HCT116 (cell line): ENCODE results near the gene TMEM61. TPM values are rescaled to one million over a fixed set of nuclear protein-coding genes. Genes with fewer than 3 reads are reported as not detected.

Experiments
- ATAC-seq: fragments of 200-7000 bp; cut with Tn5 transposase; 2 replicates; pipeline ENCODE4 v1.9.1; 2020; ENCODE audit warnings: mild to moderate bottlenecking, moderate library complexity
- BruUV-seq: library from RNA; stranded (reverse); fragments of 400-500 nt; replicated peaks from 2 replicates; lab custom pipeline; 2021; lab: Mats Ljungman, UMichigan
- CTCF ChIA-PET: fragments of 300-600 bp; sonication (Branson Sonifier 250); formaldehyde crosslinking; loops from one replicate; lab custom pipeline; 2021; ENCODE audit warnings: antibody characterized with exemption; lab: Charles Lee
- POLR2A ChIA-PET: fragments of 300-600, 350-600 bp; sonication (Branson Sonifier 250); formaldehyde crosslinking; loops from one replicate; lab custom pipeline; 2021; ENCODE audit warnings: antibody characterized with exemption; lab: Charles Lee
- RAD21 ChIA-PET, 2 experiments: fragments of 300-600 bp; sonication (Branson Sonifier 250); formaldehyde crosslinking; loops; one replicate each; lab custom pipeline; 2023; ENCODE audit warnings: low total read pairs in 2 of 2; ENCODE audit not compliant: uncharacterized antibody in 2 of 2, unreplicated experiment in 2 of 2, low non-redundant PET in 1 of 2; lab: Charles Lee
- DNase-seq: peaks from one replicate; pipeline ENCODE4 v3.0.0-alpha.2; 2010; ENCODE audit warnings: low read depth, low spot score
- H2AFZ ChIP-seq: fragments of 200-600 bp; shearing (Covaris generic), sonication (generic); 2 replicates; pipeline ENCODE4 v1.6.1; 2017; ENCODE audit warnings: low read depth, mixed run types, mixed read lengths, antibody characterized with exemption, low read length; ENCODE audit not compliant: poor library complexity, severe bottlenecking
- H3K27ac ChIP-seq: 2 replicates; pipeline ENCODE4 v1.5.1; 2012; ENCODE audit warnings: low read depth, low read length
- H3K27me3 ChIP-seq: fragments of 200-600 bp; sonication (generic); 2 replicates; pipeline ENCODE4 v1.6.1; 2016; ENCODE audit warnings: mixed run types, low read length, mixed read lengths; ENCODE audit not compliant: insufficient read depth
- H3K36me3 ChIP-seq, 2 experiments: fragments of 200-500 bp in 1 of 2; fragments of 200-600 bp in 1 of 2; sonication (Bioruptor generic) in 1 of 2; sonication (generic) in 1 of 2; 2 replicates each; pipeline versions ENCODE4 v1.5.1 to v1.6.1; 2014 to 2016; ENCODE audit warnings: low read length in 2 of 2, inconsistent platforms in 1 of 2, mixed read lengths in 1 of 2, mixed run types in 1 of 2; ENCODE audit not compliant: insufficient read depth in 2 of 2, control insufficient read depth in 1 of 2
- H3K4me1 ChIP-seq, 2 experiments: fragments of 200-600 bp in 1 of 2; sonication (generic) in 1 of 2; 2 replicates each; pipeline versions ENCODE4 v1.5.1 to v1.6.1; 2012 to 2017; ENCODE audit warnings: low read length in 2 of 2, inconsistent platforms in 1 of 2, mild to moderate bottlenecking in 1 of 2, mixed read lengths in 1 of 2, mixed run types in 1 of 2, moderate library complexity in 1 of 2; ENCODE audit not compliant: insufficient read depth in 2 of 2, control insufficient read depth in 1 of 2
- H3K4me2 ChIP-seq: fragments of 200-600 bp; sonication (generic); 2 replicates; pipeline ENCODE4 v1.6.1; 2017; ENCODE audit warnings: mixed run types, low read length, mixed read lengths
- H3K4me3 ChIP-seq, 2 experiments: fragments of 200-600 bp in 1 of 2; sonication (generic) in 1 of 2; replicated peaks in 1 of 2; 2 replicates each; pipeline ENCODE4 v1.5.1; 2011 to 2016; ENCODE audit warnings: low read length in 2 of 2, control low read depth in 1 of 2, low read depth in 1 of 2, mild to moderate bottlenecking in 1 of 2, mixed read lengths in 1 of 2, mixed run types in 1 of 2
- H3K79me2 ChIP-seq: fragments of 200-600 bp; sonication (generic); 2 replicates; pipeline ENCODE4 v1.6.1; 2017; ENCODE audit warnings: mild to moderate bottlenecking, mixed run types, low read length, moderate library complexity, mixed read lengths; ENCODE audit not compliant: insufficient read depth
- H3K9ac ChIP-seq: fragments of 200-600 bp; sonication (generic); 2 replicates; pipeline ENCODE4 v1.6.1; 2016; ENCODE audit warnings: low read length, mixed read lengths
- H3K9me2 ChIP-seq: fragments of 200-600 bp; sonication (generic), shearing (Covaris generic); 2 replicates; pipeline ENCODE4 v1.6.1; 2017; ENCODE audit warnings: mixed run types, mild to moderate bottlenecking, moderate library complexity; ENCODE audit not compliant: insufficient read depth
- H3K9me3 ChIP-seq, 2 experiments: fragments of 200-500 bp in 1 of 2; fragments of 200-600 bp in 1 of 2; sonication (Bioruptor generic) in 1 of 2; sonication (generic) in 1 of 2; 2 replicates each; pipeline ENCODE4 v1.6.1; 2014 to 2017; ENCODE audit warnings: low read length in 2 of 2, mixed read lengths in 2 of 2, inconsistent platforms in 1 of 2, low read depth in 1 of 2, mild to moderate bottlenecking in 1 of 2, mixed run types in 1 of 2, moderate library complexity in 1 of 2; ENCODE audit not compliant: control insufficient read depth in 1 of 2, insufficient read depth in 1 of 2
- H4K20me1 ChIP-seq: fragments of 200-600 bp; sonication (generic), shearing (Covaris generic); 2 replicates; pipeline ENCODE4 v1.6.1; 2017; ENCODE audit warnings: mixed run types, mild to moderate bottlenecking, moderate library complexity; ENCODE audit not compliant: insufficient read depth
- CEBPB ChIP-seq: IDR thresholded peaks from 2 replicates; pipeline ENCODE4 v1.6.1; 2012; ENCODE audit warnings: low read depth
- ELF1 ChIP-seq: IDR thresholded peaks from 2 replicates; pipeline ENCODE4 v1.6.1; 2012; ENCODE audit warnings: low read depth, borderline replicate concordance
- EZH2 ChIP-seq: fragments of 200-600 bp; sonication (generic); IDR thresholded peaks from 2 replicates; pipeline ENCODE4 v1.6.1; 2017; ENCODE audit warnings: antibody characterized with exemption, mixed run types
- EZH2phosphoT487 ChIP-seq: fragments of 200-600 bp; IDR thresholded peaks from 2 replicates; pipeline ENCODE4 v1.6.1; 2018; ENCODE audit warnings: antibody characterized with exemption, borderline replicate concordance
- JUND ChIP-seq: IDR thresholded peaks from 2 replicates; pipeline ENCODE4 v1.6.1; 2012
- POLR2A ChIP-seq: IDR thresholded peaks from 2 replicates; pipeline ENCODE4 v1.7.0; 2011; ENCODE audit warnings: borderline replicate concordance; ENCODE audit not compliant: insufficient read depth, insufficient read length; ENCODE audit errors: extremely low read depth
- POLR2AphosphoS5 ChIP-seq: IDR thresholded peaks from 2 replicates; pipeline ENCODE4 v1.6.1; 2011; ENCODE audit warnings: mild to moderate bottlenecking, low read depth, low read length, moderate library complexity
- SP1 ChIP-seq: IDR thresholded peaks from 2 replicates; pipeline ENCODE4 v1.6.1; 2012; ENCODE audit warnings: low read depth
- YY1 ChIP-seq: IDR thresholded peaks from 2 replicates; pipeline ENCODE4 v1.6.1; 2011; ENCODE audit warnings: low read length, low read depth, moderate library complexity, mild to moderate bottlenecking; ENCODE audit not compliant: insufficient replicate concordance; ENCODE audit errors: extremely low read depth
- intact Hi-C: fragments of 100-400 bp; cut with micrococcal nuclease; formaldehyde crosslinking; loops from 2 replicates; pipeline ENCODE4 v1.10.0; 2022
- total RNA-seq: library from RNA; stranded (reverse); gene quantifications from one replicate; pipeline ENCODE4 v1.2.1, GENCODE V29; 2021; ENCODE audit not compliant: unreplicated experiment
- TF ChIP-seq, protein P1 (sequence below): IDR thresholded peaks from 2 replicates; pipeline ENCODE4 v1.6.1; 2011; ENCODE audit warnings: mild to moderate bottlenecking, low read length, moderate library complexity; ENCODE audit not compliant: insufficient replicate concordance; ENCODE audit errors: extremely low read depth
- TF ChIP-seq, protein P2 (sequence below): IDR thresholded peaks from 2 replicates; pipeline ENCODE4 v1.6.1; 2012; ENCODE audit warnings: low read depth
- TF ChIP-seq, protein P3 (sequence below): IDR thresholded peaks from 2 replicates; pipeline ENCODE4 v1.6.1; 2012

The TMEM61 gene
- total RNA-seq, 1 experiment from 2014 or later, result 4.4 TPM

DNA sequence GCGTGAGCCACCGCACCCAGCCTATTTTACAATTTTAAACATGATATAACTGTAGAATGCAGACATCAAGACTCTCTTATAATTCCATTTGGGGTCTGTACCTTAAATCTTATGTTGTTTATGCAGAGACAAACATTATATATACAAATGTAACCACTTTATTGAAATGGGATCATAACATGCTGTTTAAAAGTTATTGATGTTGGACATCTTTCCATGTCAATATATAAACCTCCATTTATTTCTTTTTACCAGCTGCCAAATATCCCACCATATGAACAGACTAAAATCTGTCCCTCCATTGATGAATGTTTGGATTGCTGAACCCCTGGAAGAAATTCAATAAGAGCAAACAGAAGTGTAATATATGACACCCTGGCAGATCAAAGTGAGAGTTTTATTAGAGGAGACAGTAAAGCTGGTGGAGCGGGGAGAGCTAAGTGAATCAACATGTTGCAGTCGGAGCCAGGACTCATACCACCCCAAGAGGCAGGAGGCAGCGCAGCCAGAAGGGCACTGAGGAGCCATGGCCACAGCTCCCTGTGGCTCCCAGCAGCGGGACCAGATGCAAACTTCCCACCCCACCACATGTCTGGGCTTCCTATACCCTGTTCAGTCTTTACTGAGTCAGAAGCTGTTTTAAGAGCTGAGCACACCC is 54.2 kb downstream of the TMEM61 start:
- ChIA-PET POLR2A (no interaction called here), CTCF (interaction anchor here (1.4 to 6.1 kb wide), 3 partner anchors 13 to 90 kb away, joined by 3 to 24 read pairs (median 4); no protein-coding TSS in a partner anchor), RAD21 (no interaction called here)
- H4K20me1 ChIP-seq, result no peaks in the 10 kb centered on the region
- no peak overlapping the region for H3K4me2 ChIP-seq
- no peak for TF ChIP-seq JUND
- TF ChIP-seq POLR2A, result no peak
- no peak for TF ChIP-seq POLR2AphosphoS5
- TF ChIP-seq EZH2phosphoT487, result no peak
- TF ChIP-seq EZH2, result no peak
- TF ChIP-seq, protein P1, sequence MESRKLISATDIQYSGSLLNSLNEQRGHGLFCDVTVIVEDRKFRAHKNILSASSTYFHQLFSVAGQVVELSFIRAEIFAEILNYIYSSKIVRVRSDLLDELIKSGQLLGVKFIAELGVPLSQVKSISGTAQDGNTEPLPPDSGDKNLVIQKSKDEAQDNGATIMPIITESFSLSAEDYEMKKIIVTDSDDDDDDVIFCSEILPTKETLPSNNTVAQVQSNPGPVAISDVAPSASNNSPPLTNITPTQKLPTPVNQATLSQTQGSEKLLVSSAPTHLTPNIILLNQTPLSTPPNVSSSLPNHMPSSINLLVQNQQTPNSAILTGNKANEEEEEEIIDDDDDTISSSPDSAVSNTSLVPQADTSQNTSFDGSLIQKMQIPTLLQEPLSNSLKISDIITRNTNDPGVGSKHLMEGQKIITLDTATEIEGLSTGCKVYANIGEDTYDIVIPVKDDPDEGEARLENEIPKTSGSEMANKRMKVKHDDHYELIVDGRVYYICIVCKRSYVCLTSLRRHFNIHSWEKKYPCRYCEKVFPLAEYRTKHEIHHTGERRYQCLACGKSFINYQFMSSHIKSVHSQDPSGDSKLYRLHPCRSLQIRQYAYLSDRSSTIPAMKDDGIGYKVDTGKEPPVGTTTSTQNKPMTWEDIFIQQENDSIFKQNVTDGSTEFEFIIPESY, result no peak
- TF ChIP-seq, protein P2, sequence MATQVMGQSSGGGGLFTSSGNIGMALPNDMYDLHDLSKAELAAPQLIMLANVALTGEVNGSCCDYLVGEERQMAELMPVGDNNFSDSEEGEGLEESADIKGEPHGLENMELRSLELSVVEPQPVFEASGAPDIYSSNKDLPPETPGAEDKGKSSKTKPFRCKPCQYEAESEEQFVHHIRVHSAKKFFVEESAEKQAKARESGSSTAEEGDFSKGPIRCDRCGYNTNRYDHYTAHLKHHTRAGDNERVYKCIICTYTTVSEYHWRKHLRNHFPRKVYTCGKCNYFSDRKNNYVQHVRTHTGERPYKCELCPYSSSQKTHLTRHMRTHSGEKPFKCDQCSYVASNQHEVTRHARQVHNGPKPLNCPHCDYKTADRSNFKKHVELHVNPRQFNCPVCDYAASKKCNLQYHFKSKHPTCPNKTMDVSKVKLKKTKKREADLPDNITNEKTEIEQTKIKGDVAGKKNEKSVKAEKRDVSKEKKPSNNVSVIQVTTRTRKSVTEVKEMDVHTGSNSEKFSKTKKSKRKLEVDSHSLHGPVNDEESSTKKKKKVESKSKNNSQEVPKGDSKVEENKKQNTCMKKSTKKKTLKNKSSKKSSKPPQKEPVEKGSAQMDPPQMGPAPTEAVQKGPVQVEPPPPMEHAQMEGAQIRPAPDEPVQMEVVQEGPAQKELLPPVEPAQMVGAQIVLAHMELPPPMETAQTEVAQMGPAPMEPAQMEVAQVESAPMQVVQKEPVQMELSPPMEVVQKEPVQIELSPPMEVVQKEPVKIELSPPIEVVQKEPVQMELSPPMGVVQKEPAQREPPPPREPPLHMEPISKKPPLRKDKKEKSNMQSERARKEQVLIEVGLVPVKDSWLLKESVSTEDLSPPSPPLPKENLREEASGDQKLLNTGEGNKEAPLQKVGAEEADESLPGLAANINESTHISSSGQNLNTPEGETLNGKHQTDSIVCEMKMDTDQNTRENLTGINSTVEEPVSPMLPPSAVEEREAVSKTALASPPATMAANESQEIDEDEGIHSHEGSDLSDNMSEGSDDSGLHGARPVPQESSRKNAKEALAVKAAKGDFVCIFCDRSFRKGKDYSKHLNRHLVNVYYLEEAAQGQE, result no peak
- TF ChIP-seq SP1, result no peak
- TF ChIP-seq YY1, result no peak
- no peak for TF ChIP-seq CEBPB
- TF ChIP-seq, protein P3, sequence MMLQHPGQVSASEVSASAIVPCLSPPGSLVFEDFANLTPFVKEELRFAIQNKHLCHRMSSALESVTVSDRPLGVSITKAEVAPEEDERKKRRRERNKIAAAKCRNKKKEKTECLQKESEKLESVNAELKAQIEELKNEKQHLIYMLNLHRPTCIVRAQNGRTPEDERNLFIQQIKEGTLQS, result no peak
- no peak for TF ChIP-seq ELF1
- ATAC-seq (no peak), DNase-seq (no peak)
- intact Hi-C loops, result no loop called here
- no peaks in the 10 kb centered on the region for H3K9me2 ChIP-seq
- no peaks in the 10 kb centered on the region for H3K36me3 ChIP-seq
- no peak overlapping the region for H3K4me3 ChIP-seq
- H3K27me3 ChIP-seq, result no peaks in the 10 kb centered on the region
- no peaks in the 10 kb centered on the region for H3K9me3 ChIP-seq
- H3K27ac ChIP-seq, result no peak overlapping the region
- H2AFZ ChIP-seq, result no peak overlapping the region
- H3K9ac ChIP-seq, result no peak overlapping the region
- no peaks in the 10 kb centered on the region for H3K79me2 ChIP-seq
- peaks cover 14 to 29% of the 10 kb centered on the region in 2 experiments; a peak in 3 of 4 replicates for H3K4me1 ChIP-seq
- BruUV-seq, result no TSS peak
